HG02798 (cell line): ENCODE data around the gene NBDY.
"Not testable (repeated sequence)": the region's sequence is repeated elsewhere in the genome, so short reads cannot be mapped to it uniquely, and the experiment has no call there.

Experiments
- ATAC-seq: cut with Tn5 transposase; IDR thresholded peaks from one replicate; pipeline ENCODE4 v1.9.1; 2021; ENCODE audit warnings: mild to moderate bottlenecking; ENCODE audit not compliant: unreplicated experiment, poor library complexity

NBDY gene

GRCh38 chrX:56798339-56798711 is 69.3 kb downstream of the NBDY start:
- no peak for ATAC-seq

- no peak for ATAC-seq
Measured at GRCh38 chrX:56798866-56799758, 70.1 kb downstream of the NBDY start.

GRCh38 chrX:56800307-56800706 is 71.3 kb downstream of the NBDY start:
- ATAC-seq = no peak

GRCh38 chrX:56800801-56801200 is 71.8 kb downstream of the NBDY start:
- peak; percentile 86 for ATAC-seq

GRCh38 chrX:56802428-56802827 is 73.4 kb downstream of the NBDY start:
- no peak for ATAC-seq

- no peak for ATAC-seq
Measured at GRCh38 chrX:56802921-56803849, 74.1 kb downstream of the NBDY start.

GRCh38 chrX:56803850-56804681 is 75.0 kb downstream of the NBDY start:
- ATAC-seq = no peak

GRCh38 chrX:56804867-56805266 is 75.8 kb downstream of the NBDY start:
- ATAC-seq = no peak

GRCh38 chrX:56805399-56805798 is 76.4 kb downstream of the NBDY start:
- ATAC-seq = no peak

- not testable (repeated sequence) for ATAC-seq
Measured at GRCh38 chrX:56806176-56806575, 77.1 kb downstream of the NBDY start.

- ATAC-seq = no peak
Measured at GRCh38 chrX:56811599-56811998, 82.6 kb downstream of the NBDY start.

GRCh38 chrX:56812515-56813105 is 83.6 kb downstream of the NBDY start:
- peak; percentile 95 for ATAC-seq

- ATAC-seq = peak; percentile 34
Measured at GRCh38 chrX:56813318-56813837, 84.3 kb downstream of the NBDY start.

- no peak for ATAC-seq
Measured at GRCh38 chrX:56817179-56817578, 88.1 kb downstream of the NBDY start.

GRCh38 chrX:56826020-56826419 is 97.0 kb downstream of the NBDY start:
- no peak for ATAC-seq

- no peak for ATAC-seq
Measured at GRCh38 chrX:56833626-56834025, 104.6 kb downstream of the NBDY start.

- ATAC-seq = no peak
Measured at GRCh38 chrX:56853436-56853835, 124.4 kb downstream of the NBDY start.

GRCh38 chrX:56857042-56857441 is 128.0 kb downstream of the NBDY start:
- no peak for ATAC-seq

- no peak for ATAC-seq
Measured at GRCh38 chrX:56860888-56861287, 131.8 kb downstream of the NBDY start.
